GM12878 (cell line): Measurements from ENCODE around the gene ZC3H8. TPM values are rescaled to one million over a fixed set of nuclear protein-coding genes. Genes with fewer than 3 reads are reported as not detected.

Experiments
- ATAC-seq: fragments of 200-7000 bp; cut with Tn5 transposase; 3 replicates; pipeline ENCODE4 v1.9.1; 2020; ENCODE audit warnings: mild to moderate bottlenecking, moderate library complexity
- BruUV-seq: library from RNA; stranded (reverse); fragments of 400-500 nt; replicated peaks from 2 replicates; lab custom pipeline; 2021; lab: Mats Ljungman, UMichigan
- CTCF ChIA-PET: fragments of 300-600 bp; sonication (Branson Sonifier 250); formaldehyde crosslinking; extraction: SDS; loops from one replicate; lab custom pipeline; 2021; ENCODE audit warnings: inconsistent platforms; lab: Yijun Ruan, JAX
- POLR2A ChIA-PET: fragments of 350-600 bp; formaldehyde crosslinking; extraction: SDS; loops from one replicate; lab custom pipeline; 2021; ENCODE audit warnings: inconsistent platforms; lab: Charles Lee
- RAD21 ChIA-PET: fragments of 300-600 bp; sonication (Branson Sonifier 250); formaldehyde crosslinking; loops from one replicate; lab custom pipeline; 2023; ENCODE audit warnings: antibody characterized with exemption; ENCODE audit not compliant: unreplicated experiment; lab: Charles Lee
- SMC1A ChIA-PET: fragments of 300-600 bp; sonication (Branson Sonifier 250); formaldehyde crosslinking; loops from one replicate; lab custom pipeline; 2023; ENCODE audit not compliant: unreplicated experiment, uncharacterized antibody; lab: Charles Lee
- DNase-seq: peaks from one replicate; pipeline ENCODE4 v3.0.0-alpha.2; 2011; ENCODE audit warnings: low read depth, low spot score
- FAIRE-seq: peaks from 3 replicates; lab custom pipeline; 2011; peaks lifted over from hg19 to GRCh38; lab: Jason Lieb, UNC
- H2AFZ ChIP-seq: 2 replicates; pipeline ENCODE4 v1.6.0; 2011; ENCODE audit warnings: low read depth, low read length, control low read depth; ENCODE audit not compliant: control insufficient read depth
- H3K27ac ChIP-seq: 2 replicates; pipeline ENCODE4 v1.5.1; 2011; ENCODE audit warnings: control low read depth; ENCODE audit not compliant: control insufficient read depth, insufficient read depth
- H3K27me3 ChIP-seq, 2 experiments: replicated peaks in 1 of 2; 2 replicates each; pipeline versions ENCODE4 v1.6.0 to v1.6.1; 2011; ENCODE audit warnings: low read length in 1 of 2; ENCODE audit not compliant: control insufficient read depth in 2 of 2, insufficient read depth in 2 of 2
- H3K36me3 ChIP-seq, 2 experiments: 2 replicates each; pipeline ENCODE4 v1.5.1; 2011; ENCODE audit warnings: low read length in 1 of 2; ENCODE audit not compliant: control insufficient read depth in 2 of 2, insufficient read depth in 2 of 2
- H3K4me1 ChIP-seq: 2 replicates; pipeline ENCODE4 v1.6.1; 2011; ENCODE audit warnings: mild to moderate bottlenecking, low read length, moderate library complexity, mixed read lengths; ENCODE audit not compliant: control insufficient read depth, insufficient read depth
- H3K4me2 ChIP-seq: 2 replicates; pipeline ENCODE4 v1.6.0; 2011; ENCODE audit warnings: control low read depth; ENCODE audit not compliant: control insufficient read depth, insufficient read depth
- H3K4me3 ChIP-seq: fragments of 200-600 bp; sonication (generic); 2 replicates; pipeline ENCODE4 v1.5.1; 2016
- H3K79me2 ChIP-seq: 2 replicates; pipeline ENCODE4 v1.6.0; 2011; ENCODE audit warnings: low read length; ENCODE audit not compliant: control insufficient read depth, insufficient read depth
- H3K9ac ChIP-seq: 2 replicates; pipeline ENCODE4 v1.8.0; 2011; ENCODE audit warnings: low read length, control low read depth, mixed read lengths; ENCODE audit not compliant: control insufficient read depth, insufficient read depth
- H3K9me3 ChIP-seq: replicated peaks from 3 replicates; pipeline ENCODE4 v1.5.1; 2011; ENCODE audit warnings: mild to moderate bottlenecking, low read length; ENCODE audit not compliant: control insufficient read depth, insufficient read depth
- H4K20me1 ChIP-seq: 2 replicates; pipeline ENCODE4 v1.6.0; 2011; ENCODE audit not compliant: control insufficient read depth, insufficient read depth
- ASH2L ChIP-seq: fragments of 300-600, 200-600 bp; sonication (generic); IDR thresholded peaks from 2 replicates; pipeline ENCODE4 v1.6.1; 2017; ENCODE audit warnings: low read depth, mild to moderate bottlenecking, borderline replicate concordance
- GATAD2B ChIP-seq: fragments of 450-650 bp; conservative IDR thresholded peaks from 2 replicates; pipeline ENCODE4 v1.6.1; 2017; ENCODE audit warnings: low read depth, mild to moderate bottlenecking, moderate library complexity
- HDGF ChIP-seq: fragments of 450-650 bp; IDR thresholded peaks from 2 replicates; pipeline ENCODE4 v1.6.1; 2016; ENCODE audit warnings: antibody characterized with exemption
- HSF1 ChIP-seq: fragments of 150-350 bp; IDR thresholded peaks from 2 replicates; pipeline ENCODE4 v1.6.1; 2014; ENCODE audit warnings: mild to moderate bottlenecking, low read depth, low read length
- IKZF1 ChIP-seq: fragments of 450-650 bp; conservative IDR thresholded peaks from 2 replicates; pipeline ENCODE4 v1.6.1; 2017; ENCODE audit warnings: antibody characterized with exemption, mild to moderate bottlenecking
- MEF2B ChIP-seq: fragments of 450-650 bp; IDR thresholded peaks from 2 replicates; pipeline ENCODE4 v1.6.1; 2018; ENCODE audit warnings: mild to moderate bottlenecking, moderate library complexity; ENCODE audit not compliant: partially characterized antibody, poor library complexity, severe bottlenecking
- MXI1 ChIP-seq: fragments of 150-350 bp; IDR thresholded peaks from 2 replicates; pipeline ENCODE4 v1.6.1; 2011; ENCODE audit warnings: low read depth, mild to moderate bottlenecking, inconsistent platforms, low read length, improper control_type of control experiment
- PAX5 ChIP-seq: IDR thresholded peaks from 2 replicates; pipeline ENCODE4 v1.6.1; 2011; ENCODE audit warnings: low read depth, low read length, borderline replicate concordance
- POLR2AphosphoS2 ChIP-seq: IDR thresholded peaks from 2 replicates; pipeline ENCODE4 v1.6.1; 2011; ENCODE audit warnings: low read depth, mild to moderate bottlenecking, low read length, improper control_type of control experiment, moderate library complexity
- RELB ChIP-seq: fragments of 450-650 bp; IDR thresholded peaks from 2 replicates; pipeline ENCODE4 v1.6.1; 2017; ENCODE audit warnings: low read depth, mild to moderate bottlenecking, moderate library complexity
- REST ChIP-seq: IDR thresholded peaks from 2 replicates; pipeline ENCODE4 v1.6.1; 2012; ENCODE audit warnings: mild to moderate bottlenecking, low read depth, low read length
- RUNX3 ChIP-seq: IDR thresholded peaks from 2 replicates; pipeline ENCODE4 v1.6.1; 2012; ENCODE audit warnings: low read length, inconsistent platforms
- SMAD5 ChIP-seq: IDR thresholded peaks from 2 replicates; pipeline ENCODE4 v1.6.1; 2016; ENCODE audit warnings: antibody characterized with exemption, low read depth
- STAT1 ChIP-seq: fragments of 450-650 bp; conservative IDR thresholded peaks from 2 replicates; pipeline ENCODE4 v1.6.1; 2014; ENCODE audit warnings: antibody characterized with exemption, mild to moderate bottlenecking
- ZBTB11 ChIP-seq: fragments of 450-650 bp; formaldehyde crosslinking; IDR thresholded peaks from 2 replicates; pipeline ENCODE4 v1.5.0; 2022; ENCODE audit warnings: mild to moderate bottlenecking, missing genetic modification characterization
- ZNF622 ChIP-seq: fragments of 450-650 bp; IDR thresholded peaks from 2 replicates; pipeline ENCODE4 v1.6.1; 2017; ENCODE audit warnings: mild to moderate bottlenecking, inconsistent platforms
- WGBS: methylation state at CpG from one replicate; pipeline ENCODE4 v1.1.6; 2016; ENCODE audit warnings: low lambda C conversion rate; ENCODE audit not compliant: insufficient replicate concordance, insufficient coverage; ENCODE audit errors: missing lambda C conversion rate; 5-methylcytosine and 5-hydroxymethylcytosine counted together
- in situ Hi-C: fragments of 300-500 bp; cut with MboI; formaldehyde crosslinking; loops from 9 replicates; pipeline ENCODE4 v1.14.3; 2018; ENCODE audit warnings: mixed read lengths
- intact Hi-C: fragments of 100-400 bp; cut with micrococcal nuclease; formaldehyde crosslinking; loops from one replicate; pipeline ENCODE4 v1.14.2; 2022; ENCODE audit not compliant: unreplicated experiment
- polyA plus RNA-seq, 11 experiments: library from polyadenylated mRNA; depleted of rRNA in 4 of 11; unstranded in 6 of 11; stranded (reverse) in 5 of 11; fragments of >200 nt; fragmentation: Nextera tagmentation in 4 of 11; fragmentation: Illumina TruSeq in 1 of 11; extraction: Ambion mirVana in 4 of 11; extraction: Trizol in 1 of 11; gene quantifications; 1 replicate in 1 of 11; 2 replicates in 10 of 11; pipeline versions ENCODE4 v1.2.1 to v1.2.3, GENCODE V29; 2011 to 2016; ENCODE audit warnings: inconsistent platforms in 2 of 11, missing spikeins in 2 of 11, low read depth in 1 of 11
- total RNA-seq, 4 experiments: library from RNA; depleted of rRNA in 3 of 4; stranded (reverse); fragments of >200 nt in 3 of 4; fragmentation: Illumina TruSeq in 1 of 4; extraction: Trizol in 1 of 4; gene quantifications; 2 replicates each; pipeline versions ENCODE4 v1.2.1 to v1.2.3, GENCODE V29; 2013 to 2021

The ZC3H8 gene
- total and polyA plus RNA-seq, 10 of the 15 experiments (the other 5 are each of a cell fraction or from before 2014, with no cell fraction given): 9.9 to 28.4 (median 19.5) TPM

GRCh38 chr2:112220831-112221230 is 34.0 kb downstream of the ZC3H8 start:
- SMC1A ChIA-PET: no interaction called here
- H3K4me3 ChIP-seq: no peak overlapping the region
- BruUV-seq: no TSS peak
- RAD21 ChIA-PET: no interaction called here
- CTCF ChIA-PET: no interaction called here
- 98% methylated on average over 3 of the region's 3 CpGs for WGBS
- H3K36me3 ChIP-seq: peaks cover 3 to 7% of the 10 kb centered on the region in 2 experiments; a peak in 2 of 4 replicates
- no peak overlapping the region for H2AFZ ChIP-seq
- H3K4me2 ChIP-seq: no peak overlapping the region
- H3K79me2 ChIP-seq: no peaks in the 10 kb centered on the region
- in situ Hi-C loops (no loop called here), intact Hi-C loops (no loop called here)
- no peaks in the 10 kb centered on the region for H3K4me1 ChIP-seq
- no peaks in the 10 kb centered on the region for H4K20me1 ChIP-seq
- no peak for DNase-seq
- no peak for FAIRE-seq
- H3K9me3 ChIP-seq: peaks cover 3% of the 10 kb centered on the region; the same call in 2 of the 3 replicates
- H3K27me3 ChIP-seq: no peaks in the 10 kb centered on the region
- no peak for ATAC-seq
- no peak overlapping the region for H3K9ac ChIP-seq
- POLR2A ChIA-PET: no interaction called here
- no peak overlapping the region for H3K27ac ChIP-seq
- TF ChIP-seq MEF2B (no peak), HDGF (no peak), ASH2L (no peak), GATAD2B (no peak), IKZF1 (no peak), SMAD5 (no peak), RUNX3 (no peak), STAT1 (no peak), ZBTB11 (no peak), MXI1 (no peak), RELB (no peak), PAX5 (no peak), POLR2AphosphoS2 (no peak), ZNF622 (no peak), HSF1 (no peak), REST (no peak)
